HUES64 (cell line): ENCODE measurements around the gene GULP1.
A peak's percentile ranks its signal among the peaks of the same experiment; 100 is the strongest.

Experiments
- H3K27ac ChIP-seq: 2 replicates; pipeline ENCODE4 v1.7.0; 2013; ENCODE audit warnings: low read depth, low read length, inconsistent platforms
- H3K27me3 ChIP-seq: 2 replicates; pipeline ENCODE4 v1.6.1; 2013; ENCODE audit warnings: mild to moderate bottlenecking, low read length; ENCODE audit not compliant: insufficient read depth
- H3K36me3 ChIP-seq: 2 replicates; pipeline ENCODE4 v1.6.1; 2013; ENCODE audit warnings: mild to moderate bottlenecking, low read length; ENCODE audit not compliant: insufficient read depth
- H3K4me1 ChIP-seq: 2 replicates; pipeline ENCODE4 v1.6.1; 2013; ENCODE audit warnings: mild to moderate bottlenecking, low read length, moderate library complexity; ENCODE audit not compliant: insufficient read depth
- H3K4me3 ChIP-seq: 2 replicates; pipeline ENCODE4 v1.5.1; 2013; ENCODE audit warnings: mild to moderate bottlenecking, low read length, moderate library complexity
- H3K9ac ChIP-seq: 2 replicates; pipeline ENCODE4 v1.6.1; 2013; ENCODE audit warnings: mild to moderate bottlenecking, low read depth, low read length
- H3K9me3 ChIP-seq: 2 replicates; pipeline ENCODE4 v1.6.1; 2013; ENCODE audit warnings: low read depth, low read length; ENCODE audit not compliant: insufficient read depth
- WGBS: fragments of 150-250, 120-280 bp; methylation state at CpG from one replicate; pipeline ENCODE4 v1.1.7; 2013; ENCODE audit warnings: missing lambda C conversion rate; 5-methylcytosine and 5-hydroxymethylcytosine counted together

Gene GULP1

DNA sequence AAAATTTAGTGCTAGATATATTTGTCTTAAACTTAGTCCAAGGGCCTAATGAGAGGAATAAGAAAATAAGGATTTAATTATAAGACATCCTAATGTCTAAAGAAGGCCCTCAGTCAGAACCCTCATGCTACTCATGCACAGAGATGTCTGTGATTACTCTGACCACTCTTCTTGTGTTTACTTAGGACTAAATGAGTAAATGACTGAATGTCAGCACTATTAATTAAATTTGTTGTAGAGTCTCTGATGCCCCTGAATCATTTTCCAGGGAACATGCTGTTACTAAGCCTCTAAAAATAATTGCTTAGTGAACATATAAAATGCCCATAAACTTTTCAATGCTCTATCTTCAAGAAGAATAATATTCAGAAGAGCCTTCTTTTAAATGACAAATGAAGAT, 32.4 kb downstream of the GULP1 start:
- Histone ChIP-seq H3K36me3 (peaks cover 3% of the 10 kb centered on the region; the same call in 1 of the 2 replicates), H3K9ac (no peak overlapping the region), H3K9me3 (no peaks in the 10 kb centered on the region), H3K4me1 (peaks cover 87% of the 10 kb centered on the region), H3K4me3 (no peak overlapping the region), H3K27ac (no peak overlapping the region), H3K27me3 (no peaks in the 10 kb centered on the region)

DNA sequence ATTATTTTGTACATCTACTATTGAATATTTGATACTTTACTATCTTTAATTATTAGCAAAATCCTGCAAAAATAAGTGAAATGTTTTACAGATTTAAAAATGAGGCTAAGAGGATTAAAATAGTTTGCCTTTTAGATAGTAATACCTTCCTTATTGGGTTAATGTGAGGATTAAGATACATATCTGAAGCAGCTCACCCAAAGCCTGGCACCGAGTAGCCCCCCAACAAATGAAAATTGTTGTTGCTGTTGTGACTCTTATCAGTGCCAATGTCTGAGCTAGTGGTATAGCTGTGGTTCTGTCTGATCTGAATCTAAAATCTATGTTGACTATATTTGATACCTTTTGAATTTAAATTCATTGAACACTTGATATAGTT, 34.6 kb downstream of the GULP1 start:
- no peak overlapping the region for H3K4me3 ChIP-seq
- no peak overlapping the region for H3K9ac ChIP-seq
- 93% methylated on average over 1 of the region's 1 CpG for WGBS
- H3K27me3 ChIP-seq, result no peaks in the 10 kb centered on the region
- no peaks in the 10 kb centered on the region for H3K9me3 ChIP-seq
- H3K36me3 ChIP-seq, result peaks cover 2% of the 10 kb centered on the region; the same call in 1 of the 2 replicates
- no peak overlapping the region for H3K27ac ChIP-seq
- peaks cover 88% of the 10 kb centered on the region for H3K4me1 ChIP-seq

DNA sequence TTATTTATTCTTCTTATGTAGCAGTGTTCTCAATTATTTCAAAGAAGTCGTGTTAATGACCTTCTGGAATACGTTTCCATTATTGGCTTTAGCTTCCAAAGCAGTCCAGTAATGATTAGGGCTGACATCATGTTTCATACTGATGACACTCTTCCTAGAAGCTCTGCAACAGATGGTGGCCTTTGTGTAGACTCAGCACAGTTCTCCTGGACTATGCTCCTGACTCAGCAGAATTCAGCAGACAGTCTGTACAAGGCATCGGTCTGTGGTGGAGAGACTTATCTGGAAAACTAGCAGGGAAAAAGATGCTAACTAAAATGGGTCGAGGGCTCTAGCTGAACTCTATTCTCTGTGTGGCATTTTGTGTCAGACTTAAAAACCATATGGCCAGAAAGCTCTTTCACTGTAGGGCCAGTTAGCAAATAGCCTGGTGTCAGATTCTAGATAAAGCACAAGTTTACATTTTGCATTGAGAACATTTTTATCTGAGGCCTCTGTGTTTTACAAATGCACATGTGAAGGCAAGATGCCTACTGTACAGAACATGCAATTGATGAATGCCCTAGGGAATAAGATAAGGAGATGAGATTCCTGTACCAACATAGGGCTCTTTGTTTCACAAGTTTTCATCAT, 35.1 kb downstream of the GULP1 start:
- Histone ChIP-seq H3K4me3 (no peak overlapping the region), H3K4me1 (peaks cover 88% of the 10 kb centered on the region), H3K27me3 (no peaks in the 10 kb centered on the region), H3K27ac (no peak overlapping the region), H3K9me3 (no peaks in the 10 kb centered on the region), H3K36me3 (no peaks in the 10 kb centered on the region), H3K9ac (no peak overlapping the region)
- WGBS, result 89% methylated on average over 4 of the region's 4 CpGs

DNA sequence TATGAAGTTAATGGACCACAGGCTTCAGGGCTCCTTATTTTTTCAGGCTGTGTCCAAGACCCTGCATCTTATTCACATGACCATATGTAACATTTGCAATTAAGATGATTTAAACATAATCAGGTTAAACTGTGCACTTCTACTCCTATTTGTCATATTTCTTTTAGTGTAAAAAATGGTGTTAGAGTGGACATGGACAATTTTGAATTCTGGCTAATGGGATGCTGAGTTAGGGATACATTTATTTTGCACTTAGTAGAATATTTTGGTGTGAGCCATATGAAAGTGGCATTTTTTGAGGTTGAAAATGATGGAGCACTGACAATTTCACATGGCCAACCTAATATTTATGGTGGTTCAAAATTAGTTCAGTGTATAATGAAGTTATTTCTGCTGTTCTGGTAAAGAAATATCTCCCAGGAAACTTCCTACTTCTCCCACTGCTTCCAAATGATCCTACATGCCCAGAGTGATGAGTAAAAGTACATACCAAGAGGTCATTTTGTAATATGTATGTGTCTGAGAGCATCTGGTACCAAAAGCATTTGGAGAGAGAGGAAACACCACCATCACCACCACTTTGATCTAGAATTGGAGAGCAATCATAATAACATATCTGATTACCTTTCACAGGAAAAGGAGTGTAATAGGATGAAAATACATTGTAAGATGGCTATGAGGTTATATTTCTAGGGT, 36.0 kb downstream of the GULP1 start:
- H3K9ac ChIP-seq, result no peak overlapping the region
- no peak overlapping the region for H3K27ac ChIP-seq
- no peaks in the 10 kb centered on the region for H3K27me3 ChIP-seq
- no peak overlapping the region for H3K4me3 ChIP-seq
- no peaks in the 10 kb centered on the region for H3K9me3 ChIP-seq
- H3K4me1 ChIP-seq, result peaks cover 82% of the 10 kb centered on the region
- no peaks in the 10 kb centered on the region for H3K36me3 ChIP-seq

DNA sequence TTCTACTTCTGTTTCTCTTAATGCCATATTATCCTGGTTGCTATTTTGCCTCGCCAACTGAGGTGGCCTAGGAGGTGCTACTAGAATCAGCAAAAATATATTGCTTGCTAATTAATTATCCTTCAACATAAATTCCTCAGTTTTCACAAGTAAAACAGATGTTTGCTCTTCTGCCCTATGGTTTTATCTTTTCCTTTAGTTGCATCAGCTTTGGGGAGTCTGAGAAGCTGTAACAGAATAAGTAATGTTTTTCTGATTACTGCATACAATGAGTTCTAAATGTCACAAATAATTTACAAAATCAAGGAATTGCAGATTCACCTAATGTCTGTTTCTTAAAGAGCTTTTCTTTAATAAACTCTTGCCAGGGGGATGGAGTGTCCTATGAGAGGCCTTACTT, 36.7 kb downstream of the GULP1 start:
- H3K27ac ChIP-seq, result no peak overlapping the region
- 100% methylated on average over 1 of the region's 1 CpG for WGBS
- no peaks in the 10 kb centered on the region for H3K27me3 ChIP-seq
- H3K9me3 ChIP-seq, result no peaks in the 10 kb centered on the region
- H3K36me3 ChIP-seq, result no peaks in the 10 kb centered on the region
- H3K4me1 ChIP-seq, result peaks cover 81% of the 10 kb centered on the region
- H3K4me3 ChIP-seq, result no peak overlapping the region
- H3K9ac ChIP-seq, result no peak overlapping the region

DNA sequence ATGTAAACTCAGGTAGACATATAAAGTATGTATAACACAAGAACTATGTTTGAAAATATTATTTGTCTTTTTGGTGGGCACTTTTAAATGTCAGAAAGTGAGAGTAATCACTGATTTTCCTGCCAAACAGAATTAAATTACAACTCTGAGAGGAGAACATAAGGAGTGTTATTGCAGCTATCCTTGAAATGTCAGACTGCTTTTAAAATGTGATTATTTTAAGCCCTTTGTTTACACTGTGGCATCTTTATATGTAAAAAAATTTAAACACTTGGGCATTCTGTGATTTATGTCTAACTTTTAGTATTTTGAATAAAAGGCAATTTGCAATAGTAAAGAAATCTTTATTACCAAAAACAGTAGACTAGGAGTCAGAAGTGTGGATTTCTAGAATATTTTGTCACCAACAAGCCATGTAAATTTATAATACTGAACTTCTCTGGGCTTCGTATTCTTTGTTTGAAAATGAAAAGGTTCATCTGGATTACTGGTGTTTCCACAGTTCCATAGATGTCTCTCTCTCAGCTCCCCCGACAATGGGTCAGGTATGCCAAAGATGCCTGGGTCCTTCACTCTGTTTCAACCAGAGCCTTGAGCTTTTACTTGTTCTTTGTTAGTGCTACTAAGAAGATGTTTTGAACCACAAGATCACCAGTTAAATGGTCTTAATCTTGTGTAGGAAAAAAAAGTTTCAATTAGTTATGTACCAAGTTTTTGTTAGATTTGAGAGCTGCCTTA, 38.8 kb downstream of the GULP1 start:
- Histone ChIP-seq H3K36me3 (no peaks in the 10 kb centered on the region), H3K27me3 (no peaks in the 10 kb centered on the region), H3K4me3 (no peak overlapping the region), H3K9ac (no peak overlapping the region), H3K9me3 (no peaks in the 10 kb centered on the region), H3K4me1 (peaks cover 86% of the 10 kb centered on the region), H3K27ac (peak overlapping the region; percentile 1; the same call in 1 of the 2 replicates)
- 87% methylated on average over 2 of the region's 2 CpGs for WGBS

DNA sequence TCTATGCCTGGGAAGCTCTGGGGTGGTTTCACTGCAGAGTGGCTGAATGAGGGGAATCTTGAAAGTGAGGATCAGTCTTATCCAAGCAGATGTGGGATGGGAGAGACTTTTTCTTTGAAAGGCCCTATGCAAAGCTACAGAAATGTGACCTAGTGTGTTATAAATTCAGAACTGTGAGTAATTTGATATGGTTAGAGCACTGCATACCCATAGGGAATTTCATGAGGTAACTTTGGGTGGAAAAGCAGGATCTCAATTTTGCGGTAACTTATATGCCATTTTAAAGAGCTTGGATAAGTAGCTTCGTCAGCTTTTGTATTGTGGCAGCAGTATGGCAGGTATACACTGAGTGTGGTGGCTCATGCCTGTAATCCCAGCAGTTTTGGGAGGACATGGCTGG, 40.9 kb downstream of the GULP1 start:
- no peak overlapping the region for H3K27ac ChIP-seq
- H3K4me1 ChIP-seq, result peaks cover 69% of the 10 kb centered on the region
- 90% methylated on average over 2 of the region's 2 CpGs for WGBS
- H3K27me3 ChIP-seq, result no peaks in the 10 kb centered on the region
- no peak overlapping the region for H3K9ac ChIP-seq
- no peak overlapping the region for H3K4me3 ChIP-seq
- peaks cover 10% of the 10 kb centered on the region for H3K36me3 ChIP-seq
- no peaks in the 10 kb centered on the region for H3K9me3 ChIP-seq

DNA sequence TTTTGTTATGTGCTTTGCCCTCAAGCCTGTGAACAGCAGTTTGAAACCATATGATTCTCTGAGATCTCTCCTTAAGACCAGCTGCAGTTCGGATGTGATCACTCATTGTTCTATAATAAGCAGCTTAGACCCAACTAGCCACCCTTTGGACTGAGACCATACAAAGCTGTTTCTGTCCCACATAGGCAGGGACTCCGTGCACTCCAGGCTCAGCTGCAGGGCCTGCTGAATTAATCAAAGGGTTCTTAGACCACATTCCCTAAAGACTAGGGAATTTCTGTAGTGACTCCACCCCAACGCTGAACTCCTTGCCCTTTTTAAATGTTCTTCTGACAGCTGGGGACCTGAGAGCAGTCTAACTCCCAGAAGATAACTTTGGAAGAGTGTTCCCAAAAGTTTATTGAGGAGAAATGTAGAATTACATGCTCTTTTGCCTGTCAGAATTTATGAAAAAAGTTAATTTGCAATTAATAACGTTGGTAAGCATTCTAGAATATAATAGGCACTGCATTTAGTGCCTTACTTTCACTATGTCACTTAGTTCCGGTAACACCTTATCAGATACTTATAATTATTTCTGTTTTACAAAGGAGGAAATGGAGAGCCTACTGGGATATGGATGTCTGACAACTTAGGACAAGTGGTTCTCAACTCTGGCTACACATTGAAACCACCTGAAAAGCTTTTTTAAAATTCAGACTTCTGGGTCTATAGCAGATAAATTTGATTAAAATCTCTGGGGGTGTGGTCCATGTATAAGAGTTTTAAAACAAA, 42.3 kb downstream of the GULP1 start:
- Histone ChIP-seq H3K4me1 (peaks cover 64% of the 10 kb centered on the region), H3K9ac (no peak overlapping the region), H3K9me3 (no peaks in the 10 kb centered on the region), H3K4me3 (no peak overlapping the region), H3K27ac (peak overlapping the region; percentile 1; the same call in 1 of the 2 replicates), H3K36me3 (peaks cover 10% of the 10 kb centered on the region), H3K27me3 (no peaks in the 10 kb centered on the region)
- 71% methylated on average over 5 of the region's 5 CpGs for WGBS

DNA sequence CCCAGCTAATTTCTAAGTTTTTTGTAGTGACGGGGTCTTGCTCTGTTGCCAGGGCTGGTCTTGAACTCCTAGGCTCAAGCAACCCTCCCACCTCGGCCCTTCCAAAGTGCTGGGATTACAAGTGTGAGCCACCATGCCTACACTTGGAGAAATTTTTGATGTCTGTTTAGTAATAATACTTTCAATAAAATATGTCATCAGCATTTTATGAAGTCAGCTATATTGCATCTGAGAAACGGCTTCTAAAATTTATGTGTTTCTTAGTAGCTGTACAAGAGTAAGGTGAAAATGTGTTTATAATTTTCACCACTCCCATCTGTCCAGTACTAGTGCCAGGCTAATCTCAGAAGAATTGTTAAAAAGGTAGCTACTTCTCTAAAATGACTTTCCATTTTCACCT, 46.8 kb downstream of the GULP1 start:
- H3K9me3 ChIP-seq, result no peaks in the 10 kb centered on the region
- no peak overlapping the region for H3K9ac ChIP-seq
- no peak overlapping the region for H3K4me3 ChIP-seq
- no peaks in the 10 kb centered on the region for H3K27me3 ChIP-seq
- peaks cover 10% of the 10 kb centered on the region for H3K36me3 ChIP-seq
- 94% methylated on average over 1 of the region's 3 CpGs for WGBS
- no peak overlapping the region for H3K27ac ChIP-seq
- peaks cover 68% of the 10 kb centered on the region for H3K4me1 ChIP-seq

DNA sequence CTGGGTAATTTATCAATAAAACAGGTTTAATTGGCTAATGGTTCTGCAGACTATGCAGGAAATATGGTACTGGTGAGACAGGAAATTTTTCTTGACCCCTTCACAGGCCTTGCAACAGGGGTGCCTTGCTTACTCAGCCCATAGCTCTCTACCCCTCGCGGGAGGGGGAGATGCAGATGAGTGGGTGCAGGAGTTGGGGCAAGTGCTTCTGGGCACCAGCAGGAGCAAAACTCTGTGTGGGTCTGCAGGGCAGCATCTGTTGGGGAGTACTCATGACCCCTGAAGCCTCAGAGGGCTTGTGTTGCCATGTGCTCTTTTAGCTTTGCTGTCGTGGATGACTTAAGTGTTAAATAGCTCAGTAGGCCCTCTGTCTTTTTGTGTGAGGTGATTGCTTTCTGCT, 48.6 kb downstream of the GULP1 start:
- no peak overlapping the region for H3K9ac ChIP-seq
- H3K27ac ChIP-seq, result peak overlapping the region; percentile 46; the same call in 1 of the 2 replicates
- H3K36me3 ChIP-seq, result peaks cover 13% of the 10 kb centered on the region
- peaks cover 64% of the 10 kb centered on the region for H3K4me1 ChIP-seq
- H3K27me3 ChIP-seq, result no peaks in the 10 kb centered on the region
- WGBS, result 65% methylated on average over 3 of the region's 3 CpGs
- no peak overlapping the region for H3K4me3 ChIP-seq
- no peaks in the 10 kb centered on the region for H3K9me3 ChIP-seq

DNA sequence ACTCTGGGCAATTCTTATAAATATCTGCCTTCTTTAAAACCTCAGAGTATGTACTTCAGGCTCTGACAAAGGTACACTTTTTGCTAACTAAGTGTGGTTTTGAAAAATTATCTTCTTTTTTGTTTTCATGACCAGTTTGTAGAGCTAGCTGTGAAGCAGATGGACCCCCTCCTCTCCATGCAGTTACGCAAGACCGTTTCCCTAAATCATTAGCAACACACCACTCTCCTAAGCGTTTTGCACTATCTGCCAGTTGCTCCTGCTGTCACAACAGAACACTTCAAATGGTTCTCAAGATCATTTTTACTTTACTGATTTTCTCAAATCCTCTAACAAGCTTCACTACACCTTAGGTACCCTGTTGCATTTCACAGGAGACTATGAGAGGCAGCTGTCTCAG, 53.3 kb downstream of the GULP1 start:
- peaks cover 44% of the 10 kb centered on the region for H3K4me1 ChIP-seq
- H3K9ac ChIP-seq, result no peak overlapping the region
- no peaks in the 10 kb centered on the region for H3K9me3 ChIP-seq
- no peaks in the 10 kb centered on the region for H3K27me3 ChIP-seq
- H3K27ac ChIP-seq, result no peak overlapping the region
- H3K4me3 ChIP-seq, result no peak overlapping the region
- H3K36me3 ChIP-seq, result peaks cover 9% of the 10 kb centered on the region; the same call in 1 of the 2 replicates
- WGBS, result 78% methylated on average over 3 of the region's 3 CpGs
